Activated naive CD8-positive, alpha-beta T cell treated with anti-CD3 and anti-CD28 coated beads for 36 hours (primary cell): ENCODE results near the gene ASH1L. TPM values are rescaled to one million over a fixed set of nuclear protein-coding genes. Genes with fewer than 3 reads are reported as not detected.
A peak's percentile ranks its signal among the peaks of the same experiment; 100 is the strongest.
"Not testable (repeated sequence)": the region's sequence is repeated elsewhere in the genome, so short reads cannot be mapped to it uniquely, and the experiment has no call there.

Experiments used
- DNase-seq: peaks from one replicate; pipeline ENCODE4 v3.0.0; 2021
- H3K27ac Mint-ChIP-seq: one replicate; pipeline ENCODE4 v1.8.0; 2022; ENCODE audit warnings: mild to moderate bottlenecking, moderate library complexity, mixed read lengths
- H3K27me3 Mint-ChIP-seq: one replicate; pipeline ENCODE4 v1.8.0; 2022; ENCODE audit warnings: mild to moderate bottlenecking, mixed read lengths
- H3K36me3 Mint-ChIP-seq: one replicate; pipeline ENCODE4 v1.8.0; 2021; ENCODE audit warnings: mild to moderate bottlenecking, mixed read lengths
- H3K4me1 Mint-ChIP-seq: one replicate; pipeline ENCODE4 v1.8.0; 2021; ENCODE audit warnings: mixed read lengths
- H3K4me3 Mint-ChIP-seq: one replicate; pipeline ENCODE4 v1.8.0; 2022; ENCODE audit warnings: mild to moderate bottlenecking, moderate library complexity, mixed read lengths
- H3K9me3 Mint-ChIP-seq: one replicate; pipeline ENCODE4 v1.8.0; 2022; ENCODE audit warnings: mixed read lengths
- total RNA-seq, 2 experiments: library from RNA; stranded (reverse); gene quantifications; one replicate each; pipeline ENCODE4 v1.2.3, GENCODE V29; 2021

The ASH1L gene
- total RNA-seq, 2 experiments from 2014 or later: 17.6 to 18.9 TPM

DNA sequence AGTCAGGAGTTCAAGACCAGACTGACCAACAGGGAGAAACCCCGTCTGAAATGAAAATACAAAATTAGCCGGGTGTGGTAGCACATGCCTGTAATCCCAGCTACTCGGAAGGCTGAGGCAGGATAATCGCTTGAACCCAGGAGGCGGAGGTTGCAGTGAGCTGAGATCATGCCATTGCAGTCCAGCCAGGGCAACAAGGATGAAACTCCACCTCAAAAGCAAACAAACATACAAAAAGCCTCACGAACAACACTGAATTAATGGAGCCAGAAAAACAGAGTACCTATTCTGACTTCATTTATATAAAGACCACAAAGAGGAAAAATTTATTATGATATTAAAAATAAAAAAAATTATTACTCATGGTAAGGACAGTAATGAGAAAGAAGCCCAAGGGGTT, 75.7 kb downstream of the ASH1L start:
- not testable (repeated sequence) for H3K27me3 Mint-ChIP-seq, DNase-seq, H3K36me3 Mint-ChIP-seq, H3K4me1 Mint-ChIP-seq, H3K4me3 Mint-ChIP-seq, H3K27ac Mint-ChIP-seq, H3K9me3 Mint-ChIP-seq

DNA sequence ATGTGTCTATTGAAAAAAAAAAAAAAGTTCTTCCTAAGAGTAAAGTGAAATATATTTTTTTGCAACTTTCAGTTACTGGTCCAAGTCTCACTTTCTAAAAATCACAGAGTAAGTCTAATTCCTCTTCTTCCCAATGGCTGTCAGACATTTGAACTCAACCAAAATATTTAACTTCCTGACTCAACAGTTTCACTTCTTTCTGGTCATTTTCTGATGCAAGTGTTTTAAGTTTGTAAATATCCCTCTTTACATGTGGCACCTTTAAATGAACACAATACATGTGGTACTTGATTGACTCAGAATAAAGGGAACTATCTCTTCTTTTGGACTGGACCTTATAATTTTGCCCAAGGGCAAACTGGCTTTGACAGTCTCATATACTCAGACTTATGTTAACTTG, 76.7 kb downstream of the ASH1L start:
- DNase-seq: no peak
- Mint-ChIP-seq H3K27ac (peak overlapping the region; percentile 35), H3K36me3 (peaks cover 17% of the 10 kb centered on the region), H3K9me3 (no peaks in the 10 kb centered on the region), H3K4me1 (peaks cover 7% of the 10 kb centered on the region), H3K27me3 (no peaks in the 10 kb centered on the region), H3K4me3 (no peak overlapping the region)

DNA sequence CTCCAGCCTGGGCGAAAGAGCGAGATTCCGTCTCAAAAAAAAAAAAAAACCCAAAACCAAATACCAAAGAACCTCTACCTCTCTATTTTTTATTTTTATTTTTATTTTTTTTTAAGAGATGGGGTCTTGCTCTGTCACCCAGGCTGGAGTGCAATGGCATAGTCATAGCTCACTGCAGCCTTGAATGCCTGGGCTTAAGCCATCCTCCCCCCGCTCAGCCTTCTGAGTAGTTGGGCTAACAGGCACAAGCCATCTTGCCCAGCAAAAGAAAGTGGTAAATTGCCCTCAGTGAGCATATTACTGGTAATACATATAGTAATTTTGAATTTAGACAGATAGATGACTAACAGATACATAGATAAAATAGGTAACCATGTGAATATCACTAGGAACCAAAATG, 77.4 kb downstream of the ASH1L start:
- Mint-ChIP-seq H3K4me1 (peaks cover 8% of the 10 kb centered on the region), H3K9me3 (no peaks in the 10 kb centered on the region), H3K27me3 (no peaks in the 10 kb centered on the region), H3K36me3 (peaks cover 19% of the 10 kb centered on the region), H3K4me3 (no peak overlapping the region), H3K27ac (no peak overlapping the region)
- no peak for DNase-seq

- H3K4me1 Mint-ChIP-seq: peaks cover 16% of the 10 kb centered on the region
- no peak for DNase-seq
- no peaks in the 10 kb centered on the region for H3K9me3 Mint-ChIP-seq
- no peaks in the 10 kb centered on the region for H3K27me3 Mint-ChIP-seq
- H3K36me3 Mint-ChIP-seq: peaks cover 38% of the 10 kb centered on the region
- H3K4me3 Mint-ChIP-seq: no peak overlapping the region
- no peak overlapping the region for H3K27ac Mint-ChIP-seq
Observed at GRCh38 chr1:155481741-155482241, 80.8 kb downstream of the ASH1L start.

GRCh38 chr1:155479205-155479604, 83.4 kb downstream of the ASH1L start:
- no peak overlapping the region for H3K4me3 Mint-ChIP-seq
- no peaks in the 10 kb centered on the region for H3K9me3 Mint-ChIP-seq
- H3K27ac Mint-ChIP-seq: no peak overlapping the region

DNA sequence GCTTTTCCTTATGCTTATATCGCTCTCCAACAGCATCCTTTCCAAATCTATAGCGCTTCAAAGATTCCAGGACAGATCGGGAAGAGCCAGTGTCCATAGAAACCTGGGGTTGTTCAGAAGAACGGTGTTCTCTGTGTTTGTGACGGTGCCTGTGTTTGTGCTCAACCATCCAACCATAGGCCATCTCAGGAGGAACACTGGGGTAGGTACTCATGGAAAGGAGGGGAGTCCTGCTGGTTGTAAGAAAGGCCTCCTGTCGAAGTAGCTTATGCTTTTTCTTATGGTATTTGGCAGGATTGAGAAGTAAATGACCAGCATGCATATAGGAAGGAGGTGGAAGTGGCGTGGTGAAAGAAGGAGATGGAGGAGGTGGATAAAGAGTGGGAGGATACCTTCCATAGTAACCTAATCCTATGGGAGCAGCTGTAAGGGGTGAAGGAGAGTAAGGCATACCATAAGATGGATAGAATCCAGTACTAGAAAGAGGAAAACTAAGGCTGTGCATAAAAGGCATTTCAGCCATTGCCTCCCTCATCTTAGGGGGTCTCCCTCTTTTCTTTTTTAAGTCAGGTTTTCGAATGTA, 84.2 kb downstream of the ASH1L start:
- Mint-ChIP-seq H3K4me3 (no peak overlapping the region), H3K9me3 (no peaks in the 10 kb centered on the region), H3K27ac (no peak overlapping the region), H3K27me3 (no peaks in the 10 kb centered on the region), H3K4me1 (peaks cover 14% of the 10 kb centered on the region), H3K36me3 (peaks cover 55% of the 10 kb centered on the region)
- no peak for DNase-seq

More at GRCh38 chr1:155479205-155479604, 83.4 kb downstream of the ASH1L start:
- Mint-ChIP-seq H3K27me3 (no peaks in the 10 kb centered on the region), H3K36me3 (peaks cover 54% of the 10 kb centered on the region), H3K4me1 (peaks cover 14% of the 10 kb centered on the region)
- no peak for DNase-seq

DNA sequence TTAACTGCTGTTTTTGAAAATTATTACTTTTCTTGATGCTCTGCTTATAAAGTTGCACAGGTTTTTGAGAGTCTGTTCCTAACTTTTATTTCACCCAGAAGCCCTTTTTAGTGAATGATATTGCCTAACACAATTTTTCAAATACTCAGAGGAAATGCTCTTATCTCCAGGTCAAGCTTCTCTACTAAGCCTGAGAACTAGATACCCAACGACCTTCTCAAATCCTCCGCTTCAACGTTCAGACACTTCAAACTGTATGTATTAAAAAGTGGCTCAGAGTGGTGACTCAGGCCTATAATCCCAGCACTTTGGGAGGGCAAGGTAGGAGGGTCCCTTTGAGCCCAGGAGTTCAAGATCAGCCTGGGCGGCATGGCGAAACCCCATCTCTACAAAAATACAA, 88.5 kb downstream of the ASH1L start:
- H3K4me3 Mint-ChIP-seq: no peak overlapping the region
- peaks cover 19% of the 10 kb centered on the region for H3K9me3 Mint-ChIP-seq
- H3K4me1 Mint-ChIP-seq: peaks cover 9% of the 10 kb centered on the region
- H3K27me3 Mint-ChIP-seq: no peaks in the 10 kb centered on the region
- DNase-seq: no peak
- peaks cover 64% of the 10 kb centered on the region for H3K36me3 Mint-ChIP-seq
- no peak overlapping the region for H3K27ac Mint-ChIP-seq

GRCh38 chr1:155473151-155473821, 89.3 kb downstream of the ASH1L start:
- H3K4me3 Mint-ChIP-seq: no peak overlapping the region
- no peak overlapping the region for H3K27ac Mint-ChIP-seq
- H3K36me3 Mint-ChIP-seq: peaks cover 62% of the 10 kb centered on the region
- H3K9me3 Mint-ChIP-seq: peaks cover 19% of the 10 kb centered on the region
- DNase-seq: no peak
- H3K27me3 Mint-ChIP-seq: no peaks in the 10 kb centered on the region
- peaks cover 12% of the 10 kb centered on the region for H3K4me1 Mint-ChIP-seq

GRCh38 chr1:155472491-155473083, 90.0 kb downstream of the ASH1L start:
- peaks cover 17% of the 10 kb centered on the region for H3K4me1 Mint-ChIP-seq
- no peak overlapping the region for H3K4me3 Mint-ChIP-seq
- H3K27me3 Mint-ChIP-seq: no peaks in the 10 kb centered on the region
- no peak for DNase-seq
- peaks cover 59% of the 10 kb centered on the region for H3K36me3 Mint-ChIP-seq
- no peak overlapping the region for H3K27ac Mint-ChIP-seq
- peaks cover 19% of the 10 kb centered on the region for H3K9me3 Mint-ChIP-seq

GRCh38 chr1:155471891-155472290, 90.7 kb downstream of the ASH1L start:
- no peak for DNase-seq
- Mint-ChIP-seq H3K4me1 (peaks cover 24% of the 10 kb centered on the region), H3K9me3 (peaks cover 19% of the 10 kb centered on the region), H3K4me3 (no peak overlapping the region), H3K27ac (no peak overlapping the region), H3K27me3 (no peaks in the 10 kb centered on the region), H3K36me3 (peaks cover 61% of the 10 kb centered on the region)

DNA sequence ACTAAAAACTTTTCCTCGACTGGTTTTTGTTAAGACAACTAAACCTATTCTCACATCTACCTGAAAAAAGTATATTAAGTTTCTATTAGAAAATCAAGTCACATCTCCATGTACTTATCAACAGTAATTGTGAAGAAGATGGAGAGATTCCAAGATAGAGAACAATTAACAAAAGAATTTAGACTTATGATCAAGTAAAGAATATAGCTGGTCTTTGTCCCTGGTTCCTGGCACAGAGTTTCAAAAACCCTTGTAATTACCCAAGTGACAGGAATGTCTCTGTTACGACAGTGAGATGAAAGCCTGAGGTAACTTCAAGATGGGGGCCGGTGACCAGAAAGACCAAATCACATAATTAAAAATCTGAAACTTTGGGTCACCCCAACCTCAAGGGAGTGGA, 91.6 kb downstream of the ASH1L start:
- Mint-ChIP-seq H3K4me1 (peaks cover 31% of the 10 kb centered on the region), H3K9me3 (peaks cover 19% of the 10 kb centered on the region), H3K27me3 (no peaks in the 10 kb centered on the region), H3K36me3 (peaks cover 64% of the 10 kb centered on the region), H3K4me3 (no peak overlapping the region), H3K27ac (no peak overlapping the region)
- DNase-seq: no peak

DNA sequence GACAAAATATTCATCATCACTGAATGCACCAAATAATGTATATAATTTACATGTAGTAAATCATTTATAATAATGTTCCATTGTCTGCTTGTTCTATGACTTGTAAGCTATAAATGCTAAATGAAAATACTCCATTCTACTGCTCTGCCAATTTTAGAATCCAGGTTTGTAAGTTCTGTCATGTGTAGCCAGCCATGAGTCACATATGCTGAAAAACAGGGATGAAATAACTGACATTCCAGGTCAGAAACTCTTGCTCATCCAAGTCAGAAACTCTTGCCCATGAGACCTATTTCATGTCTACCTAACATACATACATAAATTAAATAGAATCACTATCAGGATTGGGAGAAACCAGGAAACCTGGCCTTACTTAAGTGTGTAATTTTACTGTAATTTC, 95.6 kb downstream of the ASH1L start:
- Mint-ChIP-seq H3K36me3 (peaks cover 46% of the 10 kb centered on the region), H3K4me3 (no peak overlapping the region), H3K27ac (peak overlapping the region; percentile 74), H3K9me3 (peaks cover 9% of the 10 kb centered on the region), H3K27me3 (no peaks in the 10 kb centered on the region), H3K4me1 (peaks cover 44% of the 10 kb centered on the region)
- no peak for DNase-seq

DNA sequence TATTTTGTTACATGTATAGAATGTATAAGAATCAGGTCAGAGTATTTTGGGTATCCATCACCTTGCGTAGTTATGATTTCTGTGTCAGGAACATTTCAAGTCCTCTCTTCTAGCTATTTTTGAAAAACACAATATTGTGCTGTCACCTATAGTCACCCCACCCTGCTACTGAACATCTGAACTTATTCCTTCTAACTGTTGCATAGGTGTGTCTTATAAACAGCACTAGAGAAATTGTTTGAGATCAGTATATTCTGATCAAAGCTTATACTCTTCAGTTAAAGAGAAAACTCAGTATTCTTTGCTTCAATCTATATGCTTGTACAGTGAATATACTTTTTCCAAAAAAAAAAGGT, 96.0 kb downstream of the ASH1L start:
- H3K27ac Mint-ChIP-seq: peak overlapping the region; percentile 79
- no peak for DNase-seq
- no peaks in the 10 kb centered on the region for H3K27me3 Mint-ChIP-seq
- peaks cover 7% of the 10 kb centered on the region for H3K9me3 Mint-ChIP-seq
- peaks cover 43% of the 10 kb centered on the region for H3K36me3 Mint-ChIP-seq
- no peak overlapping the region for H3K4me3 Mint-ChIP-seq
- H3K4me1 Mint-ChIP-seq: peaks cover 44% of the 10 kb centered on the region

DNA sequence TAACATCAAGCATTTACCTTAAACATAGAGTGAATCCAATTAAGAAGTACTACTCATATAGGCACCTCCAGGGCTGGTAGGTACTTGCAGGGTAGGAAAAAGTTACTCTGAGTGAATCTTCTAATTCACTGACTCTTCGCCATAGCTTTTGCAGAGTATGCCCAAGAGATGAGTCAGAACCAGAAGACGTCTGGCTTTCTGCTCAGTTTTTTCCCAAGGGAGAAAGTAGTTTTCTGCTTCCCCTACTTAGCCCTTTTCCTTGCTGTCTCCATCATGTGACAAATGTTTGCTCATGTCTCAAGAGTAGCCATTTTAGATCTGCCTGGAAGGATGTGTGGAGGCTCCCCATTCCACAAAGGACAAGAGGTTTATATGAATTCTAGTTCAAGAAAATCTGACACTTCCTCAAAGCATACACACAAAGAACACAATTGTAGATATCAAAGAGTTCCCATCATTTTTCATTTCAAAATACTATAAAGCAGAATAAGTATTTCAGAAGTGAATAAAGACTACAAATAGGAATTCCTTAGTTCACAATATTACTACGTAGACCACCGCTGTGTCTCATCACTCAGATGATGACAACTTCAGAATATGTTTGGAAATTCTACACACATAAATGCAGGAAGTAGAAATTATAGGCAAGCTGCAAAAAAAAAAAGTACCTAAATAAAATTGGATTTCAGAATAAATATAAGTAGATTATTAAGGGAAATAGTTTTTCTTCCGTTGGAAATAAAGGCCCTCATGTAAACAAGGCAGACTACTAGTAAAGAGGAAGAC, 98.5 kb downstream of the ASH1L start:
- Mint-ChIP-seq H3K4me1 (peaks cover 45% of the 10 kb centered on the region), H3K36me3 (peaks cover 28% of the 10 kb centered on the region), H3K27me3 (no peaks in the 10 kb centered on the region), H3K4me3 (no peak overlapping the region), H3K9me3 (no peaks in the 10 kb centered on the region), H3K27ac (no peak overlapping the region)
- no peak for DNase-seq

GRCh38 chr1:155458111-155458510, 104.5 kb downstream of the ASH1L start:
- H3K27me3 Mint-ChIP-seq: no peaks in the 10 kb centered on the region
- no peak for DNase-seq
- H3K4me3 Mint-ChIP-seq: no peak overlapping the region
- H3K9me3 Mint-ChIP-seq: no peaks in the 10 kb centered on the region
- peaks cover 15% of the 10 kb centered on the region for H3K4me1 Mint-ChIP-seq
- H3K27ac Mint-ChIP-seq: no peak overlapping the region
- H3K36me3 Mint-ChIP-seq: peaks cover 18% of the 10 kb centered on the region
